HEK293T (cell line): ENCODE data around the gene CHRM4.

Source experiments
- BHLHE40 ChIP-seq: fragments of 450-650 bp; IDR thresholded peaks from 2 replicates; pipeline ENCODE4 v1.6.1; 2016; ENCODE audit warnings: mild to moderate bottlenecking, moderate library complexity, borderline replicate concordance
- ELF4 ChIP-seq: fragments of 450-650 bp; IDR thresholded peaks from 2 replicates; pipeline ENCODE4 v1.6.1; 2017; ENCODE audit warnings: antibody characterized with exemption
- FOXA1 ChIP-seq: fragments of 450-650 bp; IDR thresholded peaks from 2 replicates; pipeline ENCODE4 v1.6.1; 2016; ENCODE audit warnings: mild to moderate bottlenecking
- FOXK2 ChIP-seq: fragments of 450-650 bp; IDR thresholded peaks from 2 replicates; pipeline ENCODE4 v1.6.1; 2016; ENCODE audit warnings: mild to moderate bottlenecking
- FOXM1 ChIP-seq: fragments of 450-650 bp; IDR thresholded peaks from 2 replicates; pipeline ENCODE4 v1.6.1; 2017; ENCODE audit warnings: mild to moderate bottlenecking, borderline replicate concordance
- HDGF ChIP-seq: fragments of 450-650 bp; IDR thresholded peaks from 2 replicates; pipeline ENCODE4 v1.6.1; 2017; ENCODE audit warnings: antibody characterized with exemption, borderline replicate concordance
- SP1 ChIP-seq: fragments of 450-650 bp; IDR thresholded peaks from 2 replicates; pipeline ENCODE4 v1.6.1; 2017
- SUZ12 ChIP-seq: fragments of 450-650 bp; IDR thresholded peaks from 2 replicates; pipeline ENCODE4 v1.6.1; 2016; ENCODE audit warnings: mild to moderate bottlenecking
- TARDBP ChIP-seq: fragments of 450-650 bp; IDR thresholded peaks from 2 replicates; pipeline ENCODE4 v1.6.1; 2016
- ZNF384 ChIP-seq: fragments of 450-650 bp; IDR thresholded peaks from 2 replicates; pipeline ENCODE4 v1.6.1; 2016
- TF ChIP-seq, protein P1 (sequence below): fragments of 450-650 bp; IDR thresholded peaks from 2 replicates; pipeline ENCODE4 v1.6.1; 2016

GRCh38 chr11:46351606-46352005 lies 40.0 kb downstream of the CHRM4 start:
- no peak for TF ChIP-seq FOXM1
- TF ChIP-seq, protein P1, sequence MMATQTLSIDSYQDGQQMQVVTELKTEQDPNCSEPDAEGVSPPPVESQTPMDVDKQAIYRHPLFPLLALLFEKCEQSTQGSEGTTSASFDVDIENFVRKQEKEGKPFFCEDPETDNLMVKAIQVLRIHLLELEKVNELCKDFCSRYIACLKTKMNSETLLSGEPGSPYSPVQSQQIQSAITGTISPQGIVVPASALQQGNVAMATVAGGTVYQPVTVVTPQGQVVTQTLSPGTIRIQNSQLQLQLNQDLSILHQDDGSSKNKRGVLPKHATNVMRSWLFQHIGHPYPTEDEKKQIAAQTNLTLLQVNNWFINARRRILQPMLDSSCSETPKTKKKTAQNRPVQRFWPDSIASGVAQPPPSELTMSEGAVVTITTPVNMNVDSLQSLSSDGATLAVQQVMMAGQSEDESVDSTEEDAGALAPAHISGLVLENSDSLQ, result no peak
- no peak for TF ChIP-seq FOXA1
- no peak for TF ChIP-seq SP1
- no peak for TF ChIP-seq FOXK2
- no peak for TF ChIP-seq SUZ12
- no peak for TF ChIP-seq HDGF
- TF ChIP-seq BHLHE40, result no peak
- TF ChIP-seq ELF4, result no peak
- TF ChIP-seq ZNF384, result no peak
- no peak for TF ChIP-seq TARDBP
